Muscle layer of duodenum (tissue), 2 donors: Measurements from ENCODE around the gene LRMDA.

Experiments used
- H3K27ac ChIP-seq: one replicate; pipeline ENCODE4 v1.7.0; 2013; ENCODE audit warnings: mild to moderate bottlenecking, low read length
- H3K27me3 ChIP-seq: one replicate; pipeline ENCODE4 v1.7.0; 2013; ENCODE audit warnings: low read depth, mild to moderate bottlenecking, control low read depth, low read length
- H3K36me3 ChIP-seq, 2 donors: one replicate each; pipeline ENCODE4 v1.7.0; 2013; ENCODE audit warnings: low read length in 2 of 2, control low read depth in 1 of 2, mild to moderate bottlenecking in 1 of 2; ENCODE audit not compliant: insufficient read depth in 2 of 2, control insufficient read depth in 1 of 2
- H3K4me1 ChIP-seq, 2 donors: one replicate each; pipeline ENCODE4 v1.7.0; 2013; ENCODE audit warnings: low read length in 2 of 2, mild to moderate bottlenecking in 2 of 2, control low read depth in 1 of 2, moderate library complexity in 1 of 2; ENCODE audit not compliant: insufficient read depth in 2 of 2, control insufficient read depth in 1 of 2
- H3K4me3 ChIP-seq, 2 donors: one replicate each; pipeline ENCODE4 v1.7.0; 2013; ENCODE audit warnings: low read length in 2 of 2, low read depth in 1 of 2, mild to moderate bottlenecking in 1 of 2
- H3K9me3 ChIP-seq, 2 donors: one replicate each; pipeline ENCODE4 v1.7.0; 2013; ENCODE audit warnings: low read length in 2 of 2, control low read depth in 1 of 2, mild to moderate bottlenecking in 1 of 2; ENCODE audit not compliant: control insufficient read depth in 1 of 2
- donor health status: healthy.

LRMDA gene

DNA sequence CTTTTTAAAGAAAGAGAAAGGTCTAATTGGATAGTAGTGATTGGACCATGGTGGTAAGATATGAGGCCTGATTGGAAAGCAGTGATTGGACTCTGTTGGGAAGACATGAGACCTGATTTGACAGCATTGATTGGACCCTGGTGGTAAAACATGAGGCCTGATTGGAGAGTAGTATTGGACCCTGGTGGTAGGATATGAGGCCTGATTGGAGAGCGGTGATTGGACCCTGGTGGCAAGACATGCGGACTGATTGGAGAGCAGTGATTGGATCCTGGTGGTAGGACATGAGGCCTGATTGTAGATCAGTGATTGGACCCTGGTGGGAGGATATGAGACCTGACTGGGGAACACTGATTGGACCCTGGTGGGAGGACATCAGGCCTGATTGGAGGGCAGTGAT is 444.3 kb downstream of the LRMDA start:
- Histone ChIP-seq H3K4me1 (no peaks in the 10 kb centered on the region), H3K27me3 (no peaks in the 10 kb centered on the region), H3K9me3 (no peaks in the 10 kb centered on the region), H3K4me3 (no peak overlapping the region), H3K27ac (no peak overlapping the region), H3K36me3 (no peaks in the 10 kb centered on the region)

DNA sequence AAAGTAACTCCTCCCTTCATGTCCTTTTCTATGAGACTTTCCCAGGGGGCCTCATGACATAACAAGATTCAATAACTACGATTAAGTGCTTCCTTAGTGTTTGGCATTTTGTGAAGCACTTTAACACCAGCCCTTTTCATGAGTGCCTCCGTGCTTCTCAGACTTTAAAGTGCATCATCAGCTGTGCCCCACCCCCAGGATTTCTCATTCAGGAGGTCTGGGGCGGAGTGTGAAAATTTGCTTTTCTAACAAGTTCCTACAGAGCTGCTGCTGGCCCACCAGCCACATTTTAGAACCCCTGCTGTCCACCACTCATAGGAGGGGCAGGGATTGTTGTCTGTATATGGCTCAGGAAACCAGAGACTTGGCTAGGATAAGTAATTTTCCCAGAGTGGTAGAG is 445.3 kb downstream of the LRMDA start:
- no peaks in the 10 kb centered on the region for H3K9me3 ChIP-seq
- no peaks in the 10 kb centered on the region for H3K4me1 ChIP-seq
- H3K4me3 ChIP-seq, result no peak overlapping the region
- H3K27ac ChIP-seq, result no peak overlapping the region
- H3K27me3 ChIP-seq, result no peaks in the 10 kb centered on the region
- H3K36me3 ChIP-seq, result no peaks in the 10 kb centered on the region

DNA sequence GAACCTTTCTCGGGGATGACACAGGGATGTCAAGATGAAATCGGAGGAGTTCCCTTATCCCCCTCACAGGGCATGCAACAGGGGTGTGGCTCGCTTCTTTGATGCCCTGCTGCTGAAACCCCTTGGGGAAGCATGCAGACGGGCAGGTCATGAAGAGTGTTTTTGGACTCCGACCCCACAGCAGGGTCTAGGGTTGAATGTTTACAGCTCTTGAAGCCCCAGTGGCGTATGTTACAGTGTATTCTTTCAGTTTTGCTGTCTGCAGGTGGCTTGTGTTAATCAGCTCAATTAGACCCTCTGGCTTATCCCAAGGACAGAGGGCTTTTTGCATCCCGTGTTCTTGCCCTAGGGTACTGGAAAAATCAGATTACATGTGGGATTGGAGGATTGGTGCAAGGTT is 446.5 kb downstream of the LRMDA start:
- no peaks in the 10 kb centered on the region for H3K36me3 ChIP-seq

DNA sequence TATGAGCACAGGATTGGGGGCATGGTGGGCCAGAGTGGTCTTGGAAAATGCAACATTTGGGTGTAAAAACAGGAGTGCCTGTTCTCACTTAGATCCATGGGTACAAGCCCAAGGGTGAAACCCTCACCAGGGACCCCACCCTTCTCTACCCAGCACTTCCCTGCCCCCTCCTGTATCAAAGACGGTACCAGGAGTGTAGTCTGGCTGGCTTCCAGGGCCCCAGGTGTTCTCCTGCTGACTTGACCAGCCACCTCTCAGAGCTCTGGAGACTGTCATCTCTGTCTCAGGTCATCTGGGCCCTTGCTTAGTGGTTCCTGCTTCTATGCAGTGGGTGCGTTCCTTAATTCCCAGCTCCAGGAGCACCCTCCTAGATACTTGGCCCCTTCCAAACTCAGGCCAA is 447.2 kb downstream of the LRMDA start:
- Histone ChIP-seq H3K4me1 (no peaks in the 10 kb centered on the region), H3K4me3 (no peak overlapping the region), H3K9me3 (no peaks in the 10 kb centered on the region), H3K27ac (no peak overlapping the region), H3K27me3 (no peaks in the 10 kb centered on the region), H3K36me3 (no peaks in the 10 kb centered on the region)

More for the DNA sequence above, 446.5 kb downstream of the LRMDA start:
- no peak overlapping the region for H3K4me3 ChIP-seq
- H3K9me3 ChIP-seq, result no peaks in the 10 kb centered on the region
- H3K27ac ChIP-seq, result no peak overlapping the region
- H3K27me3 ChIP-seq, result no peaks in the 10 kb centered on the region
- no peaks in the 10 kb centered on the region for H3K4me1 ChIP-seq

DNA sequence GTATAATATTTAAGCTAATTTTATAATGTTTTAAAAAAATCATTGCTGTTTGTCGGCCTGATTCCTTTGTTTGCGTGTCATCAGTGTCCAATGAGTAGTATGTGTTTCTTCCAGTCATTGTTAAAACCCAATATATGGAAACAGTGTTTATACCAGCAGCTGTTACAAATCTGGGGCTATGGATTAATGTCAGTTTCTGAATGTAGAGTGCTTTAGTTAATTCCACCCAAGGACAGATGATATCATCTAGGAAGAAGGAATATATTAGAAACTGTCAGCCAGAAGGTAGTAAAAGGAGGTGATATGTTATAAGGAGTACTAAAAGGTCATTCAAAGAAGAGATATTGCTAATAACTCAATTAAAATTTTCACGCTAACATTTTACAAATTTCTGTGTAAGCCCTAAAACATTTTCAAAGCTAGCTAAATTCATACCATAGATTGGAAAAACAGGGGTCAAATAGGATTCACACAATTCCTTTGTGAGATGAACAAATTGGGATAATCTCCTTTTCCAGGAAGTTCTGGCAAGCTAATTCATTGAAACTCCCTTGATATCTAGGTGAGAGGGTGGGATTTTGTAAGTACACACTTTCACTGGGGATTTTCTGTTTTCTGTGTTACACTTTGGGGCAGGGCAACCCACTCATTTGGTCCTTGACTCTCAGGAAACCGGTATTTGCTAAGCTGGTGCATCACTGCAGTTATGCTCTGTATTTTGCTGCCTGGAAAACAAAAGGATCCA is 448.8 kb downstream of the LRMDA start:
- H3K36me3 ChIP-seq, result no peaks in the 10 kb centered on the region
- no peak overlapping the region for H3K27ac ChIP-seq
- no peak overlapping the region for H3K4me3 ChIP-seq
- no peaks in the 10 kb centered on the region for H3K9me3 ChIP-seq
- H3K4me1 ChIP-seq, result no peaks in the 10 kb centered on the region
- H3K27me3 ChIP-seq, result no peaks in the 10 kb centered on the region

DNA sequence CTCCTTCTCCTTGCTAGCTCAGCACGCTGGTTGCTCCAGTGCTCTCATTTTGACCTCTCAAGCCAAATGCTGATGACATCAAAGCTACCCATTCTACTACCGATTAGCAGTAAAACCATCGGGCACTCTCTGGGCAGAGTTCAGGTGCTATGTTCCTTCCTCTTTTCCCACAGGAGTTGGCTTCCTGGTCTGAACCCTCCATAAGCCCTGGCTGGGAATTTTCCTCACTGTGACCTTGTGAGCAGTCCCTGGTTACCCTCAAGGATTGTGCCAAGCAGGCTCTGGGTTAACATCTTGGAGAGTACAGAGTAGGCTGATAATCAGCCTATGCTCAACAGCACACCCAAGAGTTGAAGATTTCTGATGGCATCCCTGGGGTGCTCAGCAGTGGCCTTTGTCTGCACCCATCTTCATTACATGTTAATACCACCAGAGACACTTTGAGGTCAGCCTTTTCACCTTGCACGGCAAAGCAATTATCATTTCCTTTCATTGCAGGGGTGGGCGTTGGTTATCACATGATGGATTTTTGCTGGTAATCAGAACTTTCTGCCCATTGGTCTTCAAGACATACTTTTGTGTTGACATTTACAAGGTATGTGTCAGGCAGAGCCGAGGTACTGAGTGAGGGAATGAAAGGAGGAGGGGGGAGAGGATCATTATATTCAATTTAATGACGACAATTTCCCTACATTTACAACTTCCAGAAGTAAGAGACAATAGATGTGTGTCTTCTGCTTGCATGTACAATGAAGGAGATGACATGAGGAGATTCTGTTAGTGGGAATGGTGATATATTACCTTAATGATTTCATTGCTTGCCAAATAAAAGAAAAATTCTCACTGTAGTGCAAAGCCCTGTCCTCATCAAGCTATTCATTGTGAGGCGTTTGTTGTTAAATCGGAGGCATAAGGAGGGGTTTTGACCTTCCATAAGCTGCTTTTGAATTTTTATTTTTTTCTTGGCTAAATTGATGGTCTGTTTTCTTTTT is 452.0 kb downstream of the LRMDA start:
- Histone ChIP-seq H3K27ac (no peak overlapping the region), H3K36me3 (no peaks in the 10 kb centered on the region), H3K4me1 (no peaks in the 10 kb centered on the region), H3K9me3 (no peaks in the 10 kb centered on the region), H3K4me3 (no peak overlapping the region), H3K27me3 (no peaks in the 10 kb centered on the region)

DNA sequence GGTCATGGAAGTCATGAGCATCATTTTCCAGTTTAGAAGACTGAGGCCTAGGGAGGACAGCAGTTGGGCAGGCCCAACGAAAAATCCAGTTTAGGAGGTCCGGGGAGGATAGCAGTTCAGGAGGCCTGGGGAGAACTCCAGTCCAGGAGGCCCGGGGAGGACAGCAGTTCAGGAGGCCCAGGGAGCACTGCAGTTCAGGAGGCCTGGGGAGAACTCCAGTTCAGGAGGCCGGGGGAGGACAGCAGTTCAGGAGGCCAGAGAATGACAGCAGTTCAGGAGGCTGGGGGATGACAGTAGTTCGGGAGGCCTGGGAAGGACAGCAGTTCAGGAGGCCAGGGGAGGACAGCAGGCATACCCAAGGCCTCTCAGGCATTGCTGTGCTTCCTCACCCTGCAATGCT is 453.4 kb downstream of the LRMDA start:
- Histone ChIP-seq H3K9me3 (no peaks in the 10 kb centered on the region), H3K27ac (no peak overlapping the region), H3K4me1 (no peaks in the 10 kb centered on the region), H3K27me3 (no peaks in the 10 kb centered on the region), H3K4me3 (no peak overlapping the region), H3K36me3 (no peaks in the 10 kb centered on the region)

DNA sequence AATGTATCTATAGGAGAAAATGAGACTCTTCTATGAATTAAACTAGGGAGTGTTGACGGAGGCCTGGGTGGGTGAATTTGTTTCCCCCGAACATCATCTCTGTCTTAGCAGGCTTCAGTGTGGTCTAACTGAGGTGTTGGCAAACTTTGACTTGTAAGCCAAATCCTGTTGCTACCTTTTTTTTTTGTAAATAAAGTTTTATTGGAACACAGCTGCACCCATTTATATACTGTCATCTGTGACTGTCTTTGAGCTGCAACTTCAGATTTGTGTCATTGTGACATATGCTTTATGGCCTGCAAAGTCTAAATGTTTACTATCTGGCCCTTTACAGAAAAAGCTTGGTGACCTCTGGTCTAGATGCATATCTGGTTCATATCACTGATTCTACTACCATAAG is 455.9 kb downstream of the LRMDA start:
- Histone ChIP-seq H3K27me3 (no peaks in the 10 kb centered on the region), H3K27ac (no peak overlapping the region), H3K9me3 (no peaks in the 10 kb centered on the region), H3K4me1 (no peaks in the 10 kb centered on the region), H3K4me3 (no peak overlapping the region), H3K36me3 (no peaks in the 10 kb centered on the region)

DNA sequence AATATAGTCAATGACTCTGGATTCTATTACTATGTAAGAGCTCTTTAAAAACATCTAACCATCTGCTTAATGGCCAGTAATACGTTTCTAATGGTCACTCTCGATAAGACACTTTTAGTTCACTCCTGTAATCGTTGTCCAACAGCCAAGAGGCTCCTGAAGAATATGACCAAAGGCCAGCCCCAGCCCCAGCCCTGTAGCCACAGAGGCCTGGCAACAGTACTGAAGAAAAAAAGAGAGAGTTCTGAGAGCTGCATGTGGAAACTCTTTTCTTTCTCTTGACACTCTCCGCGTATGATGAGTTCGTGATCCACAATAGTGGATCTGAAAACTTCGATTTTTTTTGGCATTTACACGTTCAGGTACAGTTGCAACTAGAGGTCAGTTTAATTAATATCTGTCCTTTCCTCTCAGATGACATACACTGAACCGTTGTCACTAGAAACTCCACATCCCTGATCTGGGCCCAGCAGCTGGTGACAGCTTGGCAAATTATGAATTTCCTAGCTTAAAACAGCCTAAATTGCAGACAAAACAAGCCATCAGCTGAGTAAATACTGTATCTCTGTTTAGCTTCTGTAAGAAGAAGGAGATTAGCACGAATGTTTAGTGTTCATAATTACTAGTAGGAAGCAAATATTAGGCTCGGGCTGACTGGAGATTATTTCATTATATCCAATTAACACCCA is 456.7 kb downstream of the LRMDA start:
- Histone ChIP-seq H3K4me1 (no peaks in the 10 kb centered on the region), H3K9me3 (no peaks in the 10 kb centered on the region), H3K4me3 (no peak overlapping the region), H3K27me3 (no peaks in the 10 kb centered on the region), H3K36me3 (no peaks in the 10 kb centered on the region), H3K27ac (no peak overlapping the region)

DNA sequence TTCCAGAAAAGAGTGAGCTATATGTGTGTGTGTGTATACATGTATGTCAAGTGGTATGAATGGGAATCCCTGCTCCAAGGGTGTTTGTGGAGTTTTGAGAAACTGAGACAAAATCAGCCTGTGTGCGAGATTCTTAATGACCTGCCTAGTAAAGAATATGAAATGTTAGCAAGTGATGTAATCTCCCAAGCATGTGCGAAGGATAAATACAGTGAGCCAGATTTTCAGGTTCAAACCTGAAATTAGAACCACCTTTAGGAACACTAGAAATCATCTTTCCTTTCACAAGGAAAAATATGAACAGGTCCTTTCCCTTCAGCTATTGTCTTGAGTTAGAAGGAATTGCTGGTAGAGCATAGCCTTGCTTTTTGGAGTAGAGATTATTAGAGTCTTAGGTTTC is 457.6 kb downstream of the LRMDA start:
- H3K9me3 ChIP-seq, result no peaks in the 10 kb centered on the region
- H3K27ac ChIP-seq, result no peak overlapping the region
- H3K27me3 ChIP-seq, result no peaks in the 10 kb centered on the region
- H3K36me3 ChIP-seq, result no peaks in the 10 kb centered on the region
- no peaks in the 10 kb centered on the region for H3K4me1 ChIP-seq
- no peak overlapping the region for H3K4me3 ChIP-seq

DNA sequence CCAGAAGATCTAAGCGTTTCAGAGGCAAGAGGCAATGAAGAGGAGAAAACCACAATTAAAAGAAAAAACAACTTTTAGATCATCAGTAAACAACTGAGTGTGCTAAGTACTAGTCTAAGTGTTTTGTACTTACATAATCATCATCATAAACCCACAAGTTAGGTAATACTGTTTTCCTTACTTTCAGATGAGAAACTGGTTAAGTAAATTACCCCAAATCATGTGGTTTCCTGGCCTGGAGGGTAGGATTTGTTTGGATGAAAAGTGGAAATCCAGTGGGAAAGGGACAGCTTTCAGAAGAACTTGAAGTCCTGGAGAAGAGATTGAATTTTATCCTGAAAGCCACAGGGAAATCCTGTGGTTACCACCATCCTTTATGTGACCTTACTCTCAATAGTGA is 463.3 kb downstream of the LRMDA start:
- H3K36me3 ChIP-seq, result no peaks in the 10 kb centered on the region
- H3K4me1 ChIP-seq, result no peaks in the 10 kb centered on the region
- no peak overlapping the region for H3K27ac ChIP-seq
- no peaks in the 10 kb centered on the region for H3K27me3 ChIP-seq
- H3K9me3 ChIP-seq, result no peaks in the 10 kb centered on the region
- H3K4me3 ChIP-seq, result no peak overlapping the region
